GM11168 (cell line): ENCODE data around the gene FBL.
"Not testable (repeated sequence)": the region's sequence is repeated elsewhere in the genome, so short reads cannot be mapped to it uniquely, and the experiment has no call there.

ENCODE experiments used
- in situ Hi-C: fragments of 300-500 bp; cut with MboI; formaldehyde crosslinking; loops from one replicate; pipeline ENCODE4 v1.12.0; 2022; ENCODE audit warnings: low sequenced_read_pairs; ENCODE audit not compliant: unreplicated experiment

The FBL gene

GRCh38 chr19:39877488-39877887 is 31.3 kb upstream of the FBL start:
- in situ Hi-C loops: not testable (repeated sequence)

GRCh38 chr19:39876486-39876885 is 30.3 kb upstream of the FBL start:
- in situ Hi-C loops: not testable (repeated sequence)

- in situ Hi-C loops: not testable (repeated sequence)
Observed at GRCh38 chr19:39875401-39875864, 29.3 kb upstream of the FBL start.

- in situ Hi-C loops: no loop called here
Observed at GRCh38 chr19:39874404-39874803, 28.2 kb upstream of the FBL start.

GRCh38 chr19:39873385-39873784 is 27.2 kb upstream of the FBL start:
- in situ Hi-C loops: no loop called here

- in situ Hi-C loops: no loop called here
Observed at GRCh38 chr19:39871886-39872866, 26.0 kb upstream of the FBL start.

GRCh38 chr19:39871362-39871761 is 25.2 kb upstream of the FBL start:
- in situ Hi-C loops: no loop called here

GRCh38 chr19:39870171-39870971 is 24.2 kb upstream of the FBL start:
- in situ Hi-C loops: no loop called here

- in situ Hi-C loops: no loop called here
Observed at GRCh38 chr19:39867952-39868351, 21.8 kb upstream of the FBL start.

- in situ Hi-C loops: no loop called here
Observed at GRCh38 chr19:39867133-39867532, 21.0 kb upstream of the FBL start.

GRCh38 chr19:39865953-39866352 is 19.8 kb upstream of the FBL start:
- in situ Hi-C loops: no loop called here

GRCh38 chr19:39865186-39865585 is 19.0 kb upstream of the FBL start:
- in situ Hi-C loops: no loop called here

GRCh38 chr19:39864118-39864517 is 17.9 kb upstream of the FBL start:
- in situ Hi-C loops: no loop called here

GRCh38 chr19:39858541-39858940 is 12.4 kb upstream of the FBL start:
- in situ Hi-C loops: no loop called here

GRCh38 chr19:39852882-39853281 is 6.7 kb upstream of the FBL start:
- in situ Hi-C loops: no loop called here

GRCh38 chr19:39850892-39851291 is 4.7 kb upstream of the FBL start:
- in situ Hi-C loops: no loop called here

GRCh38 chr19:39848392-39848791 is 2.2 kb upstream of the FBL start:
- in situ Hi-C loops: loop anchor here (10.0 kb wide), 1 partner anchor 54 kb away; no protein-coding TSS in a partner anchor

GRCh38 chr19:39847525-39847924 is 1.3 kb upstream of the FBL start:
- in situ Hi-C loops: loop anchor here (10.0 kb wide), 1 partner anchor 53 kb away; no protein-coding TSS in a partner anchor

- in situ Hi-C loops: loop anchor here (10.0 kb wide), 1 partner anchor 52 kb away; no protein-coding TSS in a partner anchor
Observed at GRCh38 chr19:39846678-39847486, 703 bp upstream of the FBL start.

GRCh38 chr19:39845584-39845932 is 621 bp downstream of the FBL start:
- in situ Hi-C loops: loop anchor here (10.0 kb wide), 1 partner anchor 51 kb away; no protein-coding TSS in a partner anchor
